CD4-positive, CD25-positive, alpha-beta regulatory T cell (primary cell): ENCODE measurements around the gene PLS1. TPM values are rescaled to one million over a fixed set of nuclear protein-coding genes. Genes with fewer than 3 reads are reported as not detected.
A peak's percentile ranks its signal among the peaks of the same experiment; 100 is the strongest.
"Not testable (repeated sequence)": the region's sequence is repeated elsewhere in the genome, so short reads cannot be mapped to it uniquely, and the experiment has no call there.

Experiments used
- ATAC-seq, 2 donors: fragments of 150-1000 bp; cut with Tn5 transposase; one replicate each; pipeline ENCODE4 v1.10.0; 2021; ENCODE audit warnings: low read depth in 2 of 2, moderate number of reproducible peaks in 2 of 2, moderate library complexity in 1 of 2
- DNase-seq, 3 donors: peaks; one replicate each; pipeline versions ENCODE4 v3.0.0 to v3.0.0-alpha.2; 2012 to 2022; ENCODE audit warnings: mixed read lengths in 1 of 3
- H3K27ac ChIP-seq: one replicate; pipeline ENCODE4 v1.7.0; 2013; ENCODE audit warnings: mild to moderate bottlenecking, low read length; ENCODE audit not compliant: insufficient read depth, poor library complexity, severe bottlenecking
- H3K27me3 ChIP-seq: one replicate; pipeline ENCODE4 v1.7.0; 2013; ENCODE audit warnings: low read length; ENCODE audit not compliant: control insufficient read depth, insufficient read depth
- H3K36me3 ChIP-seq: one replicate; pipeline ENCODE4 v1.7.0; 2013; ENCODE audit warnings: mild to moderate bottlenecking, low read length, moderate library complexity; ENCODE audit not compliant: control insufficient read depth, insufficient read depth
- H3K4me1 ChIP-seq: 2 replicates; pipeline ENCODE4 v1.7.0; 2013; ENCODE audit warnings: mild to moderate bottlenecking, low read length; ENCODE audit not compliant: insufficient read depth, control insufficient read depth, poor library complexity, severe bottlenecking
- H3K4me3 ChIP-seq: one replicate; pipeline ENCODE4 v1.7.0; 2013; ENCODE audit warnings: low read depth, mild to moderate bottlenecking, low read length, moderate library complexity
- H3K9me3 ChIP-seq, 2 experiments: 1 replicate in 1 of 2; 2 replicates in 1 of 2; pipeline ENCODE4 v1.7.0; 2013; ENCODE audit warnings: low read length in 2 of 2, mild to moderate bottlenecking in 1 of 2, moderate library complexity in 1 of 2; ENCODE audit not compliant: control insufficient read depth in 2 of 2
- H3K27ac Mint-ChIP-seq, 3 donors: one replicate each; pipeline ENCODE4 v1.8.0; 2020 to 2022; ENCODE audit warnings: mild to moderate bottlenecking in 3 of 3, mixed read lengths in 3 of 3, moderate library complexity in 2 of 3
- H3K27me3 Mint-ChIP-seq: one replicate; pipeline ENCODE4 v1.8.0; 2022; ENCODE audit warnings: mild to moderate bottlenecking, mixed read lengths
- H3K36me3 Mint-ChIP-seq: one replicate; pipeline ENCODE4 v1.8.0; 2020; ENCODE audit warnings: mixed read lengths
- H3K4me1 Mint-ChIP-seq, 4 donors: one replicate each; pipeline ENCODE4 v1.8.0; 2020 to 2022; ENCODE audit warnings: mixed read lengths in 4 of 4, mild to moderate bottlenecking in 1 of 4
- H3K4me3 Mint-ChIP-seq, 4 donors: one replicate each; pipeline ENCODE4 v1.8.0; 2020 to 2022; ENCODE audit warnings: mild to moderate bottlenecking in 4 of 4, mixed read lengths in 4 of 4, moderate library complexity in 3 of 4
- H3K9me3 Mint-ChIP-seq, 7 donors: one replicate each; pipeline ENCODE4 v1.8.0; 2020 to 2022; ENCODE audit warnings: mixed read lengths in 7 of 7, mild to moderate bottlenecking in 3 of 7, moderate library complexity in 2 of 7
- polyA plus RNA-seq, 4 donors: library from polyadenylated mRNA; unstranded; fragments of 300-500 nt; fragmentation: Illumina TruSeq; gene quantifications; one replicate each; pipeline ENCODE4 v1.2.3, GENCODE V29; 2021
- total RNA-seq: library from RNA; stranded (reverse); gene quantifications from one replicate; pipeline ENCODE4 v1.2.3, GENCODE V29; 2022

PLS1 gene
- total and polyA plus RNA-seq, 5 donors from 2014 or later: 1.00 to 4.7 (median 2.5) TPM

DNA sequence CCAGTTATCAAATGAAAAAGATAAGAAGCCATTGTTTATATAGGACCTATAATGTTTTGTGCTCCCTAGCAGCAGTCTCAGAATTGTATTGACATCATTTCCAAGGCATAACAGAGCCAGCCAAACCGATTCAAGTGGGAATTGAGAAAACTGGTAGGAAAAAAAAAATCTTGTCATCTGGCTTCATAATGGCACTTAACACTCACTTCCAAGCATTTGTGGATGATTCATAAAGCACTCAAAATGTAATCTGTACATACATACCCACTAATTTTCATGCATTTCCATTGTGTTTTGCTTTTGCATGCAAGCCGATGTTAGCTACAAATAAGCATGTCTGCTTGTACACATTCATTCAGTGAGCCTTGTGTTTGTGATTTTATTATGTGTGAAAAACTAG is 109.0 kb downstream of the PLS1 start:
- no peaks in the 10 kb centered on the region for H3K36me3 Mint-ChIP-seq
- no peak for ATAC-seq
- peaks cover 4% of the 10 kb centered on the region for H3K27me3 Mint-ChIP-seq

GRCh38 chr3:142706321-142707127 is 110.3 kb downstream of the PLS1 start:
- Mint-ChIP-seq H3K4me1 (peaks cover 0 to 10% (median 9%) of the 10 kb centered on the region in 4 donors), H3K27ac (peak overlapping the region in 2 of 3 donors; percentile 20 to 29), H3K9me3 (peaks cover 0 to 2% (median 0%) of the 10 kb centered on the region in 7 donors), H3K27me3 (peaks cover 4% of the 10 kb centered on the region), H3K4me3 (peak overlapping the region in 1 of 4 donors; percentile 18), H3K36me3 (no peaks in the 10 kb centered on the region)
- Histone ChIP-seq H3K27me3 (no peaks in the 10 kb centered on the region), H3K4me3 (no peak overlapping the region), H3K36me3 (no peaks in the 10 kb centered on the region), H3K4me1 (no peaks in the 10 kb centered on the region), H3K9me3 (no peaks in the 10 kb centered on the region), H3K27ac (no peak overlapping the region)
- ATAC-seq (no peak), DNase-seq (peak in 1 of 3 donors; percentile 56)

More for the DNA sequence above, 109.0 kb downstream of the PLS1 start:
- Mint-ChIP-seq H3K27ac (no peak overlapping the region), H3K9me3 (peaks cover 0 to 2% (median 0%) of the 10 kb centered on the region in 7 donors), H3K4me3 (no peak overlapping the region), H3K4me1 (peaks cover 0 to 10% (median 9%) of the 10 kb centered on the region in 4 donors)
- Histone ChIP-seq H3K27ac (no peak overlapping the region), H3K36me3 (no peaks in the 10 kb centered on the region), H3K9me3 (no peaks in the 10 kb centered on the region), H3K27me3 (no peaks in the 10 kb centered on the region), H3K4me1 (no peaks in the 10 kb centered on the region), H3K4me3 (no peak overlapping the region)
- DNase-seq: no peak

- no peaks in the 10 kb centered on the region for H3K36me3 ChIP-seq
- Mint-ChIP-seq H3K4me1 (peaks cover 0 to 10% (median 9%) of the 10 kb centered on the region in 4 donors), H3K27ac (no peak overlapping the region), H3K27me3 (peaks cover 9% of the 10 kb centered on the region), H3K4me3 (no peak overlapping the region), H3K9me3 (peaks cover 0 to 2% (median 0%) of the 10 kb centered on the region in 7 donors), H3K36me3 (no peaks in the 10 kb centered on the region)
- H3K9me3 ChIP-seq: no peaks in the 10 kb centered on the region
- DNase-seq (no peak), ATAC-seq (no peak)
- no peak overlapping the region for H3K4me3 ChIP-seq
- no peaks in the 10 kb centered on the region for H3K4me1 ChIP-seq
- H3K27me3 ChIP-seq: no peaks in the 10 kb centered on the region
- H3K27ac ChIP-seq: no peak overlapping the region
Measured at GRCh38 chr3:142709207-142709606, 113.0 kb downstream of the PLS1 start.

DNA sequence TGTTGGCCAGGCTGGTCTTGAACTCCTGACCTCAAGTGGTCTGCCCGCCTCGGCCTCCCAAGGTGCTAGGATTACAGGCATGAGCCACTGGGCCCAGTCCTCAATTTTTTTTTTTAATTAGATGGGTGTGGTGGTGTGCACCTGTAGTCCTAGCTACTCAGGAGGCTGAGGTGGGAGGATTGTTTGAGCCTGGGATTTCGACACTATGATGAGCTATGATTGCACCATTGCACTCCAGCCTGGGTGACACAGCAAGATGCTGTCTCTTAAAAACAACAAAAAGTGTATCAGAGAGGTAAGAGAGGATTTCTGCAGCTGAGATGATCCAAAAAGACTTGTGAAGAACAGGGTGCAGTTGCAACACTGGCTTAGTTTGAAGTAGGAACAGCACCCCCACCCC is 118.7 kb downstream of the PLS1 start:
- H3K27me3 ChIP-seq, H3K27ac Mint-ChIP-seq, H3K9me3 ChIP-seq, H3K36me3 Mint-ChIP-seq, DNase-seq, H3K9me3 Mint-ChIP-seq, H3K27ac ChIP-seq, ATAC-seq, H3K4me1 ChIP-seq, H3K4me3 ChIP-seq, H3K4me1 Mint-ChIP-seq, H3K36me3 ChIP-seq, H3K4me3 Mint-ChIP-seq: not testable (repeated sequence)
- H3K27me3 Mint-ChIP-seq: peaks cover 50% of the 10 kb centered on the region

GRCh38 chr3:142716102-142716501 is 119.9 kb downstream of the PLS1 start:
- Histone ChIP-seq H3K27me3 (peaks cover 2% of the 10 kb centered on the region), H3K36me3 (no peaks in the 10 kb centered on the region), H3K9me3 (no peaks in the 10 kb centered on the region), H3K4me1 (no peaks in the 10 kb centered on the region), H3K4me3 (no peak overlapping the region), H3K27ac (no peak overlapping the region)
- Mint-ChIP-seq H3K36me3 (no peaks in the 10 kb centered on the region), H3K9me3 (peaks cover 0 to 5% (median 0%) of the 10 kb centered on the region in 7 donors), H3K27me3 (peaks cover 61% of the 10 kb centered on the region), H3K4me3 (no peak overlapping the region), H3K4me1 (no peaks in the 10 kb centered on the region), H3K27ac (no peak overlapping the region)
- DNase-seq (no peak), ATAC-seq (no peak)

DNA sequence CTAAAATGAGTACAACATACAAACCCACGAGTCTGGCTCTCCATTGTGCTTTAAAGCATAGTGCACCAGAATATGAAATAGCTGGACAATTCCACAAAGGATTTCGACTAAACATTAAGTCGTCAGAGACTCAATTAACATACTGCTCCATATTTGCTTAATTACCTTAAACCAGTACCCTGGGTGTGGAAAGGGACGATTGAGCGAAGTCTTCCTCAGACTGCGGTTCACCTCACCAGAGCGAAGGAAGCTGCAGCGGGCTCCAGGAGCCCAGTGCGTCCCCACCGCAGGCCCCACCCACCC is 127.4 kb downstream of the PLS1 start:
- Mint-ChIP-seq H3K4me3 (peak overlapping the region; percentile 65 to 89 (median 83)), H3K4me1 (peaks cover 3 to 14% (median 7%) of the 10 kb centered on the region in 4 donors), H3K27me3 (peaks cover 67% of the 10 kb centered on the region), H3K9me3 (no peaks in the 10 kb centered on the region), H3K36me3 (peaks cover 3% of the 10 kb centered on the region), H3K27ac (peak overlapping the region in 1 of 3 donors; percentile 73)
- no peak overlapping the region for H3K27ac ChIP-seq
- ATAC-seq (no peak), DNase-seq (no peak)
- H3K4me1 ChIP-seq: peaks cover 12% of the 10 kb centered on the region
- peaks cover 9% of the 10 kb centered on the region for H3K27me3 ChIP-seq
- H3K4me3 ChIP-seq: peak overlapping the region; percentile 76
- H3K36me3 ChIP-seq: no peaks in the 10 kb centered on the region
- no peaks in the 10 kb centered on the region for H3K9me3 ChIP-seq

GRCh38 chr3:142723968-142724681 is 127.9 kb downstream of the PLS1 start, which contains the start of gene TRPC1:
TSS of gene TRPC1 (plus strand) at chr3:142724034. CDS start at chr3:142724560, 526 bp downstream.
- Mint-ChIP-seq H3K27me3 (peaks cover 67% of the 10 kb centered on the region), H3K36me3 (peaks cover 3% of the 10 kb centered on the region), H3K4me3 (peak within 1 kb of the TSS; percentile 82 to 90 (median 86)), H3K9me3 (no peaks in the 10 kb centered on the region), H3K27ac (peak within 1 kb of the TSS; percentile 23 to 92 (median 73)), H3K4me1 (peaks cover 4 to 14% (median 8%) of the 10 kb centered on the region in 4 donors)
- ATAC-seq (peak; percentile 92 to 95), DNase-seq (peak; percentile 68 to 91 (median 80))
- Histone ChIP-seq H3K27ac (peak within 1 kb of the TSS; percentile 55), H3K27me3 (peaks cover 9% of the 10 kb centered on the region), H3K36me3 (no peaks in the 10 kb centered on the region), H3K4me3 (peak within 1 kb of the TSS; percentile 76), H3K9me3 (no peaks in the 10 kb centered on the region), H3K4me1 (peaks cover 12% of the 10 kb centered on the region)
